Osteocyte (in vitro differentiated cells): Measurements from ENCODE around the gene MYH14. TPM values are rescaled to one million over a fixed set of nuclear protein-coding genes. Genes with fewer than 3 reads are reported as not detected.
"Not testable (repeated sequence)": the region's sequence is repeated elsewhere in the genome, so short reads cannot be mapped to it uniquely, and the experiment has no call there.

ENCODE experiments used
- DNase-seq: peaks from one replicate; pipeline ENCODE4 v3.0.0; 2021; ENCODE audit warnings: mixed read lengths; ENCODE audit not compliant: unreplicated experiment; ENCODE audit errors: extremely low spot score
- H3K27ac Mint-ChIP-seq: one replicate; pipeline ENCODE4 v1.8.0; 2021; ENCODE audit warnings: mild to moderate bottlenecking, mixed read lengths; ENCODE audit not compliant: unreplicated experiment
- H3K27me3 Mint-ChIP-seq: one replicate; pipeline ENCODE4 v1.8.0; 2021; ENCODE audit warnings: mixed read lengths; ENCODE audit not compliant: unreplicated experiment
- H3K36me3 Mint-ChIP-seq: one replicate; pipeline ENCODE4 v1.8.0; 2021; ENCODE audit warnings: mixed read lengths; ENCODE audit not compliant: unreplicated experiment
- H3K4me1 Mint-ChIP-seq: one replicate; pipeline ENCODE4 v1.8.0; 2021; ENCODE audit warnings: mixed read lengths; ENCODE audit not compliant: unreplicated experiment
- H3K4me3 Mint-ChIP-seq: one replicate; pipeline ENCODE4 v1.8.0; 2021; ENCODE audit warnings: mild to moderate bottlenecking, moderate library complexity, mixed read lengths; ENCODE audit not compliant: unreplicated experiment
- H3K9me3 Mint-ChIP-seq: one replicate; pipeline ENCODE4 v1.8.0; 2021; ENCODE audit warnings: mixed read lengths; ENCODE audit not compliant: unreplicated experiment
- CTCF ChIP-seq: fragments of 200-600 bp; sonication (generic); IDR thresholded peaks from 2 replicates; pipeline ENCODE4 v1.5.0; 2021; ENCODE audit warnings: antibody characterized with exemption, mild to moderate bottlenecking, moderate library complexity
- total RNA-seq: library from RNA; stranded (reverse); gene quantifications from 2 replicates; pipeline ENCODE4 v1.2.1, GENCODE V29; 2021

The MYH14 gene
- total RNA-seq, 1 donor from 2014 or later: not detected

DNA sequence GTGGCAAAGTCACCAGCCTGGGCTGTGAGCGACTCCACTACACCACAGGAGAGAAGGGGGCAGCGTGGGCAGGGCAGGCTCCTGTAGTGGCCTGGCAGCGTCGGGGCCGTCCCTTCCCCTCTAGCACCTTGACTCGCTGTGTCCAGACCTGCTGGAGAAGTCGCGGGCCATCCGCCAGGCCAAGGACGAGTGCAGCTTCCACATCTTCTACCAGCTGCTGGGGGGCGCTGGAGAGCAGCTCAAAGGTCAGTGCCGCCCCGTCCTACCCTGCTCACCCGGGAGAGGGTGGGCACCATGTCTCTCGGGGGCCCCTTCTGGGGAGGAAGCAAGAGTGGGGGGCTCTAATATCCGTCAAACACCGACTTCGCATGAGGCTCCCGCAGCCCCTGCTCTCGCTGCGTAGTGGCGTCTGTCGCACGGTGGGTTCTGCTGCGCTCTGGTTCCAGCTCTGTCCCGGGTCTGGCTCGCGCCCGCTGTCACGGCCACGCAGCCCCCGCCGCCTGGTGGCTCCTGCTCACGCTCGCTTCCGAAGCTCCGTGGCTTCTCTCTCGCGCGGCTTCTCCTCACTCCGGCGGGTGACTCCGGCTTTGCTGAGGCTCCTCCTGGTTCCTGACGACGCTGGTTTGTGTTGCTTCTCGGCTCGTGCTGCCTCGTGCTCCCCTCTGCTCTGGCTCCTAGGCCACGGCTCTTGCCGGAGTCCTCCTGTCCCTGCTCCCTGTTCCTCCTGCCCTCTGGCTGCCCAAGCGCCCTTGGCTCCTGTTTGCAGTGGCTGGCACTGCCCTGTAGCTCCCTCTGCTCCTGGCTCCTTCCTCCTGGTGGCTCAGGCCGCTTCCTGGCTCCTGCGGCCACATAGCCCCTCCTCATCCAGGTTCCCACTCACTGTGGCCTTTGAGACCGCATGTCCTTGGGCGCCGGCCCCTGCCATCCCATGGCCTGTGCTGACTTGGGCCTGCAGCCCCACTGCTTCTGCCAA lies 27.2 kb downstream of the MYH14 start:
- H3K27me3 Mint-ChIP-seq: no peaks in the 10 kb centered on the region
- DNase-seq: no peak
- no peak for TF ChIP-seq CTCF
- H3K4me1 Mint-ChIP-seq: no peaks in the 10 kb centered on the region
- no peaks in the 10 kb centered on the region for H3K36me3 Mint-ChIP-seq
- no peak overlapping the region for H3K4me3 Mint-ChIP-seq
- H3K27ac Mint-ChIP-seq: no peak overlapping the region
- no peaks in the 10 kb centered on the region for H3K9me3 Mint-ChIP-seq

DNA sequence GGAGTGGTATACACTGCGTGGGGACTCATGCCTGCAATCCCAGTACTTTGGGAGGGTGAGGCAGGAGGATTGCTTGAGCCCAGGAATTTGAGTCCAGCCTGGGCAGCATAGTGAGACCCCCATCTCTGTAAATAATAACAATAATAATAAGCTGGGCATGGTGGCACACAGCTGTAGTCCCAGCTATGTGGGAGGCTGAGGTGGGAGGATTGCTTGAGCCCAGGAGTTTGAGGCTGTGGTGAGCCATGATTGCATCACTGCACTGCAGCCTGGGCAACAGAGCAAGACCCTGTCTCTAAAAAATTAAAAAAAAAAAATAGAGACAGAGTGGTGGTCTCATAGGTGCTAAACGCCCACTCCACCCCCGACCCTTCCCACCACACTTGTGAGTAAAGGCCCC lies 28.0 kb downstream of the MYH14 start:
- not testable (repeated sequence) for H3K9me3 Mint-ChIP-seq, H3K27me3 Mint-ChIP-seq, DNase-seq, H3K4me1 Mint-ChIP-seq, H3K4me3 Mint-ChIP-seq, H3K36me3 Mint-ChIP-seq, H3K27ac Mint-ChIP-seq

DNA sequence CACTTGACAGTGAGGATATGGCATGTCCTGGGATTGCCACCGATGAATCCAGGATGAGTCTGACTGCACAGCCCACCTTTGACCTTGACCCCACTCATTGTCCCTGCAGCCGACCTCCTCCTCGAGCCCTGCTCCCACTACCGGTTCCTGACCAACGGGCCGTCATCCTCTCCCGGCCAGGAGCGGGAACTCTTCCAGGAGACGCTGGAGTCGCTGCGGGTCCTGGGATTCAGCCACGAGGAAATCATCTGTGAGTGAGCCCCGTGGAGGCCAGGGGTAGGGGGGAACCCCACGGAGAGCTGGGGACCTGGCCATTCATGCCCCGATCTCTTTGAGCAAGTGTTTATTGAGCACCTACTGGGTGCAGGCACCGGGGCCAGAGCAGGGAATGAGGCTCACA lies 28.4 kb downstream of the MYH14 start:
- Mint-ChIP-seq H3K36me3 (no peaks in the 10 kb centered on the region), H3K4me3 (no peak overlapping the region), H3K27me3 (no peaks in the 10 kb centered on the region), H3K4me1 (no peaks in the 10 kb centered on the region), H3K9me3 (no peaks in the 10 kb centered on the region), H3K27ac (no peak overlapping the region)
- DNase-seq: no peak
- no peak for TF ChIP-seq CTCF

GRCh38 chr19:50232600-50232999 lies 29.2 kb downstream of the MYH14 start:
- TF ChIP-seq CTCF: no peak
- no peaks in the 10 kb centered on the region for H3K27me3 Mint-ChIP-seq
- no peaks in the 10 kb centered on the region for H3K36me3 Mint-ChIP-seq
- no peak for DNase-seq
- H3K9me3 Mint-ChIP-seq: no peaks in the 10 kb centered on the region
- H3K4me1 Mint-ChIP-seq: no peaks in the 10 kb centered on the region
- H3K27ac Mint-ChIP-seq: no peak overlapping the region
- H3K4me3 Mint-ChIP-seq: no peak overlapping the region

DNA sequence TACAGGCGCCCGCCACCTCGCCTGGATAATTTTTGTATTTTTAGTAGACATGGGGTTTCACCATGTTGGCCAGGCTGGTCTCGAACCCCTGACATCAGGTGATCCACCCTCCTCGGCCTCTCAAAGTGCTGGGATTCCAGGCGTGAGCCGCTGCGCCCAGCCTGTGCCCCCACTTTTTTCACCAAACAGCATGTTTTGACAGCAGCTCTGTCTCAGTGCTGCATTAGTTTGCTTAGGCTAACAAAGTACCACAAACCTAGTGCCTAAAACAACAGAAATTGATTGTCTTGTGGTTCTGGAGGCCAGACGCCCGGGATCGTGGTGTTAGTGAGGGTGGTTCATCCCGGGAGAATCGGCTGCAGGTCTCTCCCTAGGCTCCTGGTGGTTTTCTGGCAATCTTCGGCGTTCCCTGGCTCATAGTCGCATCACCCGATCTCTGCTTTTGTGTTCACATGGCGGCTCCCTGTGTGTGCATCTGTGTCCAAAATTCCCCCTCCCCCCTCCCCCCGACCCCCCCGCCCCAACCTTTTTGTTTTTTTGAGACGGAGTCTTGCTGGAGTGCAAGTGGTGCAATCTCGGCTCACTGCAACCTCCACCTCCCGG lies 30.0 kb downstream of the MYH14 start:
- DNase-seq: no peak
- H3K36me3 Mint-ChIP-seq: no peaks in the 10 kb centered on the region
- no peaks in the 10 kb centered on the region for H3K4me1 Mint-ChIP-seq
- H3K27me3 Mint-ChIP-seq: no peaks in the 10 kb centered on the region
- H3K4me3 Mint-ChIP-seq: no peak overlapping the region
- no peak for TF ChIP-seq CTCF
- no peaks in the 10 kb centered on the region for H3K9me3 Mint-ChIP-seq
- H3K27ac Mint-ChIP-seq: no peak overlapping the region

DNA sequence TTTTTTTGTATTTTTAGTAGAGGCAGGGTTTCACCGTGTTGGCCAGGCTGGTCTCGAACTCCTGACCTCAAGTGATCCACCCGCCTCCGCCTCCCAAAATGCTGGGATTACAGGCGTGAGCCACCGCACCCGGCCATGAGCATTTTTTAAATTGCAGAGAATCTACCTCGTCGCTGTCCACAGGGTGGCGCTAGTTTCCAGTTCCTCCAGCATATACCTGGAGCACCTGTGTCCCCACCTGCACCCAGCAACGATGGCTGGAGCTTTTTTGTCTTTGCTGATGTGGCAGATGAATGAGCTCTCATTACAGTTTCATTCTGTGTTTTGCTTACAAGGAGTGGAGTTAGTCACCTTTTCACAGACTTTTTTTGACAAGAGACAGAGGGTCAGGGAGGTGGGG lies 34.1 kb downstream of the MYH14 start:
- H3K27me3 Mint-ChIP-seq, H3K9me3 Mint-ChIP-seq, H3K27ac Mint-ChIP-seq, H3K36me3 Mint-ChIP-seq, H3K4me1 Mint-ChIP-seq, DNase-seq, H3K4me3 Mint-ChIP-seq: not testable (repeated sequence)
